Measurements from ENCODE around the gene LGR5.

Gene LGR5

GRCh38 chr12:71439613-71440344 is at the start of gene LGR5:
TSS of gene LGR5 (plus strand) at chr12:71439798. CDS start at chr12:71440081, 283 bp downstream.
- no peak for DNase-seq (ENCODE audit: low spot score)

- peak; percentile 72 for DNase-seq (ENCODE audit: low spot score)
Measured at GRCh38 chr12:71392521-71393145, 47.0 kb upstream of the LGR5 start.

GRCh38 chr12:71393625-71394024 is 46.0 kb upstream of the LGR5 start:
- no peak for DNase-seq (ENCODE audit: low spot score)

- DNase-seq (ENCODE audit: low spot score), result no peak
Measured at GRCh38 chr12:71397433-71397954, 42.1 kb upstream of the LGR5 start.

GRCh38 chr12:71399197-71399596 is 40.4 kb upstream of the LGR5 start:
- no peak for DNase-seq (ENCODE audit: low spot score)

- no peak for DNase-seq (ENCODE audit: low spot score)
Measured at GRCh38 chr12:71400481-71400880, 39.1 kb upstream of the LGR5 start.

- no peak for DNase-seq (ENCODE audit: low spot score)
Measured at GRCh38 chr12:71405884-71406283, 33.7 kb upstream of the LGR5 start.

- DNase-seq (ENCODE audit: low spot score), result no peak
Measured at GRCh38 chr12:71407732-71408131, 31.9 kb upstream of the LGR5 start.

GRCh38 chr12:71410844-71411243 is 28.8 kb upstream of the LGR5 start:
- no peak for DNase-seq (ENCODE audit: low spot score)

- DNase-seq (ENCODE audit: low spot score), result no peak
Measured at GRCh38 chr12:71411635-71412034, 28.0 kb upstream of the LGR5 start.

GRCh38 chr12:71415336-71416231 is 24.0 kb upstream of the LGR5 start:
- DNase-seq (ENCODE audit: low spot score), result peak; percentile 48

- no peak for DNase-seq (ENCODE audit: low spot score)
Measured at GRCh38 chr12:71417181-71417580, 22.4 kb upstream of the LGR5 start.

GRCh38 chr12:71420775-71421406 is 18.7 kb upstream of the LGR5 start:
- no peak for DNase-seq (ENCODE audit: low spot score)

GRCh38 chr12:71425568-71426299 is 13.9 kb upstream of the LGR5 start:
- no peak for DNase-seq (ENCODE audit: low spot score)

GRCh38 chr12:71426300-71427047 is 13.1 kb upstream of the LGR5 start:
- DNase-seq (ENCODE audit: low spot score), result no peak

GRCh38 chr12:71430756-71431155 is 8.8 kb upstream of the LGR5 start:
- DNase-seq (ENCODE audit: low spot score), result no peak

- DNase-seq (ENCODE audit: low spot score), result no peak
Measured at GRCh38 chr12:71431991-71432390, 7.6 kb upstream of the LGR5 start.

GRCh38 chr12:71432936-71433335 is 6.7 kb upstream of the LGR5 start:
- no peak for DNase-seq (ENCODE audit: low spot score)

- no peak for DNase-seq (ENCODE audit: low spot score)
Measured at GRCh38 chr12:71436696-71437095, 2.9 kb upstream of the LGR5 start.

- DNase-seq (ENCODE audit: low spot score), result no peak
Measured at GRCh38 chr12:71438670-71439361, 782 bp upstream of the LGR5 start.
